Fibroblast of skin of right quadriceps (primary cell): Measurements from ENCODE around the gene ZDHHC17.

Source experiments
- DNase-seq: peaks from one replicate; pipeline ENCODE4 v3.0.0-alpha.2; 2013

ZDHHC17 gene

GRCh38 chr12:76820888-76821482 is 57.1 kb downstream of the ZDHHC17 start:
- peak; percentile 38 for DNase-seq

GRCh38 chr12:76830436-76830835 is 66.5 kb downstream of the ZDHHC17 start:
- peak; percentile 8 for DNase-seq

- DNase-seq = no peak
Observed at GRCh38 chr12:76836633-76837032, 72.7 kb downstream of the ZDHHC17 start.

GRCh38 chr12:76847260-76847659 is 83.3 kb downstream of the ZDHHC17 start:
- DNase-seq = no peak

- no peak for DNase-seq
Observed at GRCh38 chr12:76848132-76848531, 84.2 kb downstream of the ZDHHC17 start.

- DNase-seq = peak; percentile 28
Observed at GRCh38 chr12:76852106-76852505, 88.2 kb downstream of the ZDHHC17 start.

- DNase-seq = no peak
Observed at GRCh38 chr12:76855271-76855670, 91.4 kb downstream of the ZDHHC17 start.

- no peak for DNase-seq
Observed at GRCh38 chr12:76856018-76856644, 92.2 kb downstream of the ZDHHC17 start.

GRCh38 chr12:76859611-76860010 is 95.7 kb downstream of the ZDHHC17 start:
- DNase-seq = no peak

GRCh38 chr12:76860256-76860655 is 96.3 kb downstream of the ZDHHC17 start:
- no peak for DNase-seq

GRCh38 chr12:76863005-76863670 is 99.2 kb downstream of the ZDHHC17 start:
- peak; percentile 95 for DNase-seq

GRCh38 chr12:76863837-76864236 is 99.9 kb downstream of the ZDHHC17 start:
- DNase-seq = peak; percentile 86

GRCh38 chr12:76864791-76865400 is 101.0 kb downstream of the ZDHHC17 start:
- peak; percentile 37 for DNase-seq

- DNase-seq = peak; percentile 46
Observed at GRCh38 chr12:76866151-76866567, 102.2 kb downstream of the ZDHHC17 start.

GRCh38 chr12:76866726-76867125 is 102.8 kb downstream of the ZDHHC17 start:
- peak; percentile 78 for DNase-seq

- DNase-seq = no peak
Observed at GRCh38 chr12:76871082-76871481, 107.2 kb downstream of the ZDHHC17 start.

- no peak for DNase-seq
Observed at GRCh38 chr12:76871742-76872141, 107.8 kb downstream of the ZDHHC17 start.

- no peak for DNase-seq
Observed at GRCh38 chr12:76872415-76872814, 108.5 kb downstream of the ZDHHC17 start.

- DNase-seq = no peak
Observed at GRCh38 chr12:76874027-76874426, 110.1 kb downstream of the ZDHHC17 start.

- DNase-seq = no peak
Observed at GRCh38 chr12:76874491-76875190, 110.7 kb downstream of the ZDHHC17 start.

GRCh38 chr12:76876696-76877229 is 112.8 kb downstream of the ZDHHC17 start:
- DNase-seq = no peak

- DNase-seq = peak; percentile 47
Observed at GRCh38 chr12:76878099-76878898, 114.4 kb downstream of the ZDHHC17 start.
